CD4-positive, alpha-beta T cell treated with Interleukin-4 for 1 hour (primary cell): ENCODE data around the gene TPRKB.
"Not testable (repeated sequence)": the region's sequence is repeated elsewhere in the genome, so short reads cannot be mapped to it uniquely, and the experiment has no call there.

Experiments
- DNase-seq, 2 donors: peaks; one replicate each; pipeline ENCODE4 v3.0.0-alpha.2; 2020 to 2022

Gene TPRKB

DNA sequence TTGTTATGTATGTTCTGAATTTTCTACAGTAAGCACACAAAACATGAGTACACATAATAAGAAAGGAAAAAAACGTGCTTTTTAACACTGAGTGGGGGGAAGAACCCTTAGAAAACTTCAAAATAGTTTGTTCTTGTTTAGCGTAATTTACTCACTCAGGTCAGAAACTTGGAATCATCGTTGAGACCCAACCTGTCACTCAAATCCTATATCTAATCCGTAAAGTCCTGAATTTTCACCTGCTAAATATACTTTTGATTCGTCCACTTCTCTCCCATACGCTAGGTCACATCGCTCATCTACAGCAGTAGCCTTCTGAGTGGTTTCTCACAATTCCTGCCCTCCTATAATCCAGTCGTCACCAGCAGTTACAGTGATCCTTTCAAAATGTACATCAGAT lies 767 bp downstream of the TPRKB start:
- no peak for DNase-seq

GRCh38 chr2:73730810-73731209 lies 6.3 kb downstream of the TPRKB start:
- DNase-seq: no peak

GRCh38 chr2:73728711-73729110 lies 8.4 kb downstream of the TPRKB start:
- DNase-seq: no peak

DNA sequence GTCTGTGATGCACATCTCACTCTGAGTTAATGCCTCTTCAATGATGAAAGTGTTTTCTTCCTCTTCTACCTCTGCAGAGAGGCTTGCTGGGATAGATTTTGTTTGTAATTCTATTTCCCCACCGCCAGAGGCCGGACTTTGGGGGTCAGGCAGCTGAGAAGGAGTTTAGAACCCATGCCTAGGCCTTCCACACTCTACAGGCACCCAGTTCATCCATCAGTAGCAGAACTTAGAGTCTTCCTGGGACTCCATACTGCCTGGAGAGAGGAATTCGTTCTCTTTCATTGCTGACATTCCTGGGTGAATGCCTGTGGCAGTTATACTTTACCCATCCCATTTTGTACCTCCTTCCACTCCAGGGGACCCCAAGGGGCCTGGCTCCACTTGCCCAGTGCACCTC lies 9.1 kb downstream of the TPRKB start:
- no peak for DNase-seq

DNA sequence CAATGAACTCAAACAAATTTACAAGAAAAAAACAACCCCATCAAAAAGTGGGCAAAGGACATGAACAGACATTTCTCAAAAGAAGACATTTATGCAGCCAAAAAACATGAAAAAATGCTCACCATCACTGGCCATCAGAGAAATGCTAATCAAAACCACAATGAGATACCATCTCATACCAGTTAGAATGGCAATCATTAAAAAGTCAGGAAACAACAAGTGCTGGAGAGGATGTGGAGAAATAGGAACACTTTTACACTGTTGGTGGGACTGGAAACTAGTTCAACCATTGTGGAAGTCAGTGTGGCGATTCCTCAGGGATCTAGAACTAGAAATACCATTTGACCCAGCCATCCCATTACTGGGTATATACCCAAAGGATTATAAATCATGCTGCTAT lies 10.5 kb downstream of the TPRKB start:
- not testable (repeated sequence) for DNase-seq

GRCh38 chr2:73718851-73719621 lies 18.1 kb downstream of the TPRKB start:
- no peak for DNase-seq

- no peak for DNase-seq
Measured at GRCh38 chr2:73718421-73718820, 18.7 kb downstream of the TPRKB start.

DNA sequence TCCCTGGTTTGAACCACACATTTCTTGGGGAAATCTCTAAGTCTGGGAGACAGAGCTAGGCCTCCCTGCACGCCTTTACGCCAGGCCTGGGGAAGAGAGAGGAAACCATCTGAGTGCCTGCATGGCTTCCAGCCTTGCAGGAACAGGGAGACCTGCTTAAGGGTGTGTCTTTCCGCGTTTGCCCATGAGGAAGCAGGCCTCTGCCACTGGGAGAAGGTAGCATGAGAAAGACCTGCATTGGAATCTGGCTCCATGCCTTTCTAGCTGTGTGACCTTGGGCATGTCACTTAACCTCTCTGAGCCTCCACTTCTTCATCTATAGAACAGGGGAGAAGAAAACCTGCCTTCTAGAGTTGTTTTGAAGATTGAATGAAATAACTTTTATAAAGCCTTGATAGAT lies 19.4 kb downstream of the TPRKB start:
- DNase-seq: not testable (repeated sequence)

- no peak for DNase-seq
Measured at GRCh38 chr2:73717251-73717606, 19.9 kb downstream of the TPRKB start.

GRCh38 chr2:73716543-73717250 lies 20.4 kb downstream of the TPRKB start:
- no peak for DNase-seq

- no peak for DNase-seq
Measured at GRCh38 chr2:73714091-73714490, 23.1 kb downstream of the TPRKB start.

DNA sequence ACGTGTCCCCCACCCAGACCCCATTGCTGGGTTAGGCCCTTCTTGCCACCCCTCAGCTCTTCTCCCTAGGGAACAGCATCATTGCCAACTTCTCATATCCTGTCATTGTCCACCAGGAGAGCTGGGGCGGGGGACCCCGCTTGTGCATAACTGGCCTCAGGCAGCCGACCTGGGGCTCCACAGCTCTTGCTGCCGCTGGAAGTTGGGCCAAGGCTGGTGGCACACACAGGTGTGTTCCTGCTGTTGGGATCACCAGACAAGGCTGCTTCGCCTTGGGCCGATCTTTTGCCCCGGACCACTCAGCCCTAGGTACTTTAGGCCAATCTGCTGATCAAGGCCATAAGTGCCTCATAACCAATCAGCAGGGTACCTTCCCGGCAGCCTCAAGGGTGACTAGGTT lies 28.6 kb downstream of the TPRKB start:
- no peak for DNase-seq

DNA sequence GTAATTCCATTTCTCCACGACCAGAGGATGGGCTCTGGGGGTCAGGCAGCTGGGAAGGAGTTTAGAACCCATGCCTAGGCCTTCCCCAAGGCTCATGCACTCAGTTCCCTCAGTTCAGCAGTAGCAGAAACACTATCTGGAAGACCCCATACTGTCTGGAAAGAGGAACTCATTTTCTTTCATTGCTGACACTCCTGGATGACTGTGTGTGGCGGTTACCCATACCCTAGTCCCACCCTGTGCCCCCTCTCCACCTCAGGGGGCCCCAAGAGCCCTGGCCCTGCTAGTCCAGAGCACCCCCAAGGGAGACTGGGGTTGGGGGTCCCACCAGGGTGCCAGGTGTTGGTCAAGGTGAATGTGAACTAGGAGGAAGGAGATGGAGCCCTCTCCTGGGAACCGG lies 29.5 kb downstream of the TPRKB start:
- no peak for DNase-seq

DNA sequence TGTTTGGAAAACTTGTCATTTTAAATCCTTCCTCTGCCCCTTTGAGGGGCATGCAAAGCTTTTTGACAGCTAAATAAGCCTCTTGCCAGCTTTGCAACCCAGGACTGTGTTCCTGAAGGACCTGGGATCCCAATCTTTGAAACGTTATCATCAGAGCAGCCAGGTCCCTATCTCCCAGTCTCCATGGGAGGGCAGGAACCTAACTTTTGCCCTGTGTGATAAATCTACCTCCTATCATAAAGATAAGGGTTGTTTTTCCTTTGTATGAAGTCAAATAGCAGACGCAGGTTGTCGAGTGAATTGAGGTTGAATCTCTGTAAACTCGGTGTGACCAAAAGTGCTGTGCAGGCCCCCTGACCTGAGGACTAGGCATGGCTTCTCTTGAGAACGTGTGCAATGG lies 30.1 kb downstream of the TPRKB start:
- no peak for DNase-seq

- DNase-seq: no peak
Measured at GRCh38 chr2:73705091-73705490, 32.1 kb downstream of the TPRKB start.

- no peak for DNase-seq
Measured at GRCh38 chr2:73704285-73704684, 32.9 kb downstream of the TPRKB start.

- no peak for DNase-seq
Measured at GRCh38 chr2:73703675-73704074, 33.5 kb downstream of the TPRKB start.

DNA sequence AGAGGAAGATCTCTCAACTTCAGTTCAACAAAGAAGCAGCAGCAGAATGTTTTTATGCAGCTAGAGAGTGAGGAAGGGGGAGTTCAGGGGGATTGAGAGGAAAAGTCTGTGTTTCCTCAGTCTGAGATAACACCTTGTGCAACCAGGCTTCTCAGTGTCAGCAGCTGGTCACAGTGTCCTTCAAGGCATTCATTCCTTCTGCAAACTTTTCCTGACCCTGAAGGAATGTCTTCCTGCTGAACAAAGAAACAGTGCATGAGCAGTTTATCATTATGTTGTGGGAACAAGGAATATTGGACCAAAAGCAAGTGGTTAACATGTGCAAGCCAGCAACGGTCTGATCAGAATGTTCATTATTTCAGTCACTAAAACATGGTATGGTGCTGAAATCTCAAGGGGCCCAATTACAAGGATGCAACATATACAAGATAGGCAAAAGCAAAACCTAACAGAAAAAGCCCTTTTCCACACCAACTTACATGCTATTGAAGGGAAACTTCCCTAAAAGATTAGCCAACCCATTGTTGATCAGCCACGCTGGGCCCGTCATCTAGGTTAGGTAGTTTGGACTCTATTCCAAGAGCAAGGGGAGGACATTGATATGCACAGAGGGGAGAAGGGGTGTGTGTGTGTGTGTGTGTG lies 34.2 kb downstream of the TPRKB start:
- DNase-seq: not testable (repeated sequence)

DNA sequence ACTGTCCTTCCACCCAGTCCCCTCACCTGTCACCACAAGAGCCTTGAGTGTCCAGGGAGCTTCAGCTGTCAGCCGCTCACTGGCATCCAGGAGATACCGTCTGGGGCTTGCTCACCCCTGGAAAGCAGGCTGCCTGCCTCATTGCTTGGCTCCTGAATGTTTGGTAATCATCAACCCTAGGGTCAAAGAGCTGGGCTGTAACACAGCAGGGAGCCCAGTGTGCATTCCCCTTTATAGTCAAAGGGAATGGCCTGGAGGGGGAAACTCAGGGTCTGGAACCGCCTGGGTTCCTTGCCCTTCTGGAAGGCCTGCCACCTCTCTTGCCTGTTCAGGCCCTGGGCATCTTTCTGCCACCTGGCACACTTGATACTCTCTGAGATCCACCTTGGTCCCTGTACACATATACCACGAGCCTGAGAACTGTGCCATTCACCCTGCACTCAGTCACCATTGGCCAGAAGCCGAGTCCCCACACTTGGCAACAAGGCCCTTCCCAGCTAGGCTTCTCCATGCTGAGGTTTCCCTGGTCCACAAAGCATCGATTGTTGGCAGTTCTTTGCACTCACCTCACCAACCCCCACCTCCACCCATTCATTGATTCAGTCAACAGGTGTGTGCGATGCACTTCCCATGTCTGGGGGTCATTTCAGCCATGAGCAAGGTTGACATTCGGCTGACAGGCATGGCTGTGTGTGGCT lies 35.0 kb downstream of the TPRKB start:
- DNase-seq: no peak

DNA sequence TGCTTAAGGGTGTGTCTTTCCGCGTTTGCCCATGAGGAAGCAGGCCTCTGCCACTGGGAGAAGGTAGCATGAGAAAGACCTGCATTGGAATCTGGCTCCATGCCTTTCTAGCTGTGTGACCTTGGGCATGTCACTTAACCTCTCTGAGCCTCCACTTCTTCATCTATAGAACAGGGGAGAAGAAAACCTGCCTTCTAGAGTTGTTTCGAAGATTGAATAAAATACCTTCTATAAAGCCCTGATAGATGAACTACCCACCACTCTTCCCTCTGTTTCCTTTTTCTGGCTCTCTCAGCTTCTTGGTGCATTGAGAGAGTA lies 35.7 kb downstream of the TPRKB start:
- DNase-seq: not testable (repeated sequence)

GRCh38 chr2:73700661-73701447 lies 36.3 kb downstream of the TPRKB start:
- no peak for DNase-seq

GRCh38 chr2:73700131-73700611 lies 37.0 kb downstream of the TPRKB start:
- DNase-seq: no peak

DNA sequence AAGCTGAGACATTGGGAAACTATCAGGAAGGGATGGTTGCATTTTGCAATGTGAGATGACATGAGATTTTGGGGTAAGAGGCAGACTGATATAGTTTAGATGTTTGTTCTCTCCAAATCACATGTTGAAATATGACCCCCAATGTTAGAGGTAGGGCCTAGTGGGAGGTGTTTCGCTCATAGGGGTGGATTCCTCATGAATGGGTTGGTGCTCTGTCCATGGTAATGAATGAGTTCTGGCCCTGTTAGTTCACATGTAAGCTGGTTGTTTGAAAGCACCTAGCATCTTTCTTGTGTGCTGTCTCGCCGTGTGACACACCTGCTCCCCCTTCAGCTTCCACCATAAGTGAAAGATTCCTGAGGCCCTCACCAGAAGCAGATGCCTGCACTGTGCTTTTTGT lies 37.7 kb downstream of the TPRKB start:
- DNase-seq: no peak
